CD4-positive, alpha-beta T cell (primary cell): ENCODE measurements around the gene FAM184A. TPM values are rescaled to one million over a fixed set of nuclear protein-coding genes. Genes with fewer than 3 reads are reported as not detected.

Experiments
- ATAC-seq: fragments of 200-7000 bp; cut with Tn5 transposase; one replicate; pipeline ENCODE4 v1.10.0; 2022; ENCODE audit warnings: mild to moderate bottlenecking; ENCODE audit not compliant: poor library complexity
- CTCF ChIA-PET: fragments of 350-600 bp; sonication (Branson Sonifier 250); formaldehyde crosslinking; loops from one replicate; lab custom pipeline; 2021; ENCODE audit warnings: antibody characterized with exemption, inconsistent platforms; lab: Charles Lee
- POLR2A ChIA-PET: fragments of 350-600 bp; sonication (Branson Sonifier 250); formaldehyde crosslinking; loops from one replicate; lab custom pipeline; 2021; ENCODE audit warnings: antibody characterized with exemption, inconsistent platforms; lab: Charles Lee
- DNase-seq, 14 experiments: peaks; one replicate each; pipeline ENCODE4 v3.0.0-alpha.2; 2013 to 2020; ENCODE audit warnings: mixed read lengths in 2 of 14
- H3K27ac ChIP-seq, 2 donors: one replicate each; pipeline versions ENCODE4 v1.5.1 to v1.7.0; 2013; ENCODE audit warnings: low read length in 2 of 2, low read depth in 1 of 2, mild to moderate bottlenecking in 1 of 2
- H3K27me3 ChIP-seq, 2 experiments: 1 replicate in 1 of 2; 2 replicates in 1 of 2; pipeline versions ENCODE4 v1.6.1 to v1.7.0; 2013; ENCODE audit warnings: low read length in 2 of 2, control low read depth in 1 of 2, mild to moderate bottlenecking in 1 of 2, moderate library complexity in 1 of 2; ENCODE audit not compliant: insufficient read depth in 2 of 2, control insufficient read depth in 1 of 2
- H3K36me3 ChIP-seq: one replicate; pipeline ENCODE4 v1.6.1; 2013; ENCODE audit warnings: low read length, control low read depth; ENCODE audit not compliant: insufficient read depth
- H3K4me1 ChIP-seq: one replicate; pipeline ENCODE4 v1.6.1; 2013; ENCODE audit warnings: low read length, control low read depth; ENCODE audit not compliant: insufficient read depth
- H3K4me3 ChIP-seq: one replicate; pipeline ENCODE4 v1.5.1; 2013; ENCODE audit warnings: mild to moderate bottlenecking, low read length, moderate library complexity
- H3K9me3 ChIP-seq, 2 experiments: 1 replicate in 1 of 2; 2 replicates in 1 of 2; pipeline versions ENCODE4 v1.6.1 to v1.7.0; 2013; ENCODE audit warnings: low read length in 2 of 2, mild to moderate bottlenecking in 2 of 2, control low read depth in 1 of 2, moderate library complexity in 1 of 2; ENCODE audit not compliant: control insufficient read depth in 1 of 2, insufficient read depth in 1 of 2
- H3K27ac Mint-ChIP-seq: one replicate; pipeline ENCODE4 v1.8.0; 2020; ENCODE audit warnings: mixed read lengths
- H3K27me3 Mint-ChIP-seq: one replicate; pipeline ENCODE4 v1.8.0; 2021; ENCODE audit warnings: mixed read lengths
- H3K36me3 Mint-ChIP-seq: one replicate; pipeline ENCODE4 v1.8.0; 2021; ENCODE audit warnings: low read depth, mixed read lengths
- H3K4me1 Mint-ChIP-seq: one replicate; pipeline ENCODE4 v1.8.0; 2021; ENCODE audit warnings: low read depth, mixed read lengths
- H3K4me3 Mint-ChIP-seq: one replicate; pipeline ENCODE4 v1.8.0; 2020; ENCODE audit warnings: mild to moderate bottlenecking, mixed read lengths
- H3K9me3 Mint-ChIP-seq: one replicate; pipeline ENCODE4 v1.8.0; 2020; ENCODE audit warnings: mixed read lengths
- CTCF ChIP-seq: fragments of 200-600 bp; IDR thresholded peaks from one replicate; pipeline ENCODE4 v1.8.0; 2022; ENCODE audit warnings: antibody characterized with exemption, mild to moderate bottlenecking
- intact Hi-C, 2 experiments: fragments of 100-400 bp; cut with DNase I in 1 of 2; cut with micrococcal nuclease in 1 of 2; formaldehyde crosslinking; loops; one replicate each; pipeline versions ENCODE4 v1.15.1 to v1.9.0; 2023 to 2025; cut with DNase I, micrococcal nuclease
- total RNA-seq, 174 experiments: library from RNA in 2 of 174; stranded (reverse) in 2 of 174; gene quantifications; one replicate each; pipeline ENCODE4 v1.2.3 and lab custom pipeline; 2021 to 2026

The FAM184A gene
- total RNA-seq, 2 experiments from 2014 or later = 2.9 to 3.3 TPM

GRCh38 chr6:118985123-118985830 is 93.2 kb downstream of the FAM184A start:
- DNase-seq (no peak), ATAC-seq (no peak)
- TF ChIP-seq CTCF = no peak
- H3K4me3 ChIP-seq = no peak overlapping the region
- no peaks in the 10 kb centered on the region for H3K4me1 ChIP-seq
- no peaks in the 10 kb centered on the region for H3K9me3 ChIP-seq
- no peaks in the 10 kb centered on the region for H3K27me3 ChIP-seq
- H3K36me3 ChIP-seq = no peaks in the 10 kb centered on the region
- POLR2A ChIA-PET = no interaction called here
- Mint-ChIP-seq H3K27ac (no peak overlapping the region), H3K27me3 (no peaks in the 10 kb centered on the region), H3K9me3 (no peaks in the 10 kb centered on the region), H3K4me1 (no peaks in the 10 kb centered on the region), H3K36me3 (no peaks in the 10 kb centered on the region), H3K4me3 (no peak overlapping the region)
- no peak overlapping the region for H3K27ac ChIP-seq
- intact Hi-C loops = no loop called here
- CTCF ChIA-PET = no interaction called here

DNA sequence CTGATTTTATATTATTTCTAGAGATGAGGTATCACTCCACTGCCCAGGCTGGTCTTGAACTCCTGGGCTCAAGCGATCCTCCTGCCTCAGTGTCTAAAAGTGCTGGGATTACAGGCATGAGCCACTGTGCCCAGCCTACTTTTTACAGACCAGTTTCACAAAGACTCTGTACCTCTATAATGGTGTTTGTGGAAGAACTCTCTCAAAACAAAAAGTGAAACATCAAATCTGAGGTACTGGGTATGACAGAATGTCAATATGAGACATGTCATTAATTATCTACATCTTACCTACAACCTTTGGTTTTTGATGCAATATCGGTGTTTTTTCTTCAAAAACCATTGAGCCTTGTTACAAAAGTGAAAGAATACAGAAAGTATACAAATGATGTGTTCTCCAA is 94.1 kb downstream of the FAM184A start:
- DNase-seq (no peak), ATAC-seq (no peak)
- H3K27me3 Mint-ChIP-seq = no peaks in the 10 kb centered on the region
- H3K4me1 Mint-ChIP-seq = no peaks in the 10 kb centered on the region
- POLR2A ChIA-PET = no interaction called here
- H3K36me3 Mint-ChIP-seq = peaks cover 5% of the 10 kb centered on the region
- Histone ChIP-seq H3K27me3 (no peaks in the 10 kb centered on the region), H3K4me3 (no peak overlapping the region), H3K9me3 (no peaks in the 10 kb centered on the region), H3K4me1 (no peaks in the 10 kb centered on the region), H3K27ac (no peak overlapping the region), H3K36me3 (no peaks in the 10 kb centered on the region)
- no peak for TF ChIP-seq CTCF
- intact Hi-C loops = no loop called here
- CTCF ChIA-PET = no interaction called here
- H3K9me3 Mint-ChIP-seq = no peaks in the 10 kb centered on the region
- H3K4me3 Mint-ChIP-seq = no peak overlapping the region
- no peak overlapping the region for H3K27ac Mint-ChIP-seq

DNA sequence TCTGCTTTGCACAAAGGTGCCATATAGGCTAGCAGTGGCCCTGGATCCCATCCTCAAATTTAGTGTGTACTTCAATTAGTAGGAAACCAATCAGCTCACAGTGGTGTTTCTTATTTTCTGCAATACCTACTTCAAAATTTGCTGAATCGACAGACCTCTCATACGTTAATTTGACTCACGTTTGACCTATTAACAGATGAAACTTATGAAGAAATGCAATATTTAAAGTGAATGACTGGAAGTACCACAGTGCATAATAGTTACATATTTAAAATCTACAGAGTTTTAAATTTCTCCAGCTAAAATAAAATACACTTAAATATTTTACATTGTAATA is 95.9 kb downstream of the FAM184A start:
- Mint-ChIP-seq H3K36me3 (peaks cover 15% of the 10 kb centered on the region), H3K4me3 (no peak overlapping the region), H3K4me1 (no peaks in the 10 kb centered on the region), H3K27ac (no peak overlapping the region), H3K27me3 (no peaks in the 10 kb centered on the region), H3K9me3 (no peaks in the 10 kb centered on the region)
- Histone ChIP-seq H3K36me3 (no peaks in the 10 kb centered on the region), H3K27ac (no peak overlapping the region), H3K27me3 (no peaks in the 10 kb centered on the region), H3K9me3 (no peaks in the 10 kb centered on the region), H3K4me1 (no peaks in the 10 kb centered on the region), H3K4me3 (no peak overlapping the region)
- intact Hi-C loops = no loop called here
- no peak for TF ChIP-seq CTCF
- ChIA-PET CTCF (no interaction called here), POLR2A (no interaction called here)
- ATAC-seq (no peak), DNase-seq (no peak)
